NK-92 (cell line): ENCODE data around the gene PNMA6A.
"Not testable (repeated sequence)": the region's sequence is repeated elsewhere in the genome, so short reads cannot be mapped to it uniquely, and the experiment has no call there.

Experiments
- DNase-seq: peaks from one replicate; lab custom pipeline; 2025; ENCODE audit not compliant: unreplicated experiment; lab: John Stamatoyannopoulos, UW

PNMA6A gene

DNA sequence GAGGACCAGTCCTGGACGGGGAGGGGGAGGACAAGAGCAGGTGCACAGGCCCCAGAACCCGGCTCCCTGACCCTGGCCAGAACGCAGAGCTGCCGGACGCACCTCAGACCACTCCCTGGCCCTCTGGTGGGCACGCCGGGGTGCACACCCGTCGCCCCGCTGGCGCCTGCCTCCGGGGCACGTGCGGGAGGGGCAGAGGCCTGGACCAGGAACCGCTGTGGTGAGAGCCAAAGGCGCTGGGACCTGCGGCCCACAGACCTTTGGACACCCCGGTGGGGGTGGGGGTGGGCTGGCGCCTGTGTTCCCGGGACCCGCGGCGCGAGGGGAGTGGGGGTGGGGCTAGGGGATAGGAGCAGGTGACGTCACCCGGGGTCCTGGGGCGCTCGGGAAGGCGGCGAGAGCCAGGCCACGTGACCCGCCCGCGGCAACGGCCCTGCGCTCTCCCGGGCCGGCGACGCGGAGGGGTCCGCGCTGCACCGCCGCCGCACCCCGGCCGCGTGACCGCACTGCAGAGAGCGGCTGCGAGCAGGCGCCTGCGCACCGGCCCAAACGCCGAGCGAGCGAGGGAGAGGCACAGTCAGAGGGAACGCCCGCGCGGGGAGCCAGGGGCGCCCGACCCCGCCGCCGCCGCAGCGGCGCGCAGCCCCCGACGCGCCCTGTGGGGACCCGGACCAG, at the start of gene PNMA6A:
TSS of gene PNMA6A (plus strand) at position 546 of the 675 bp plus-strand sequence. CDS start 609 bp downstream, outside the sequence.
- DNase-seq = not testable (repeated sequence)

DNA sequence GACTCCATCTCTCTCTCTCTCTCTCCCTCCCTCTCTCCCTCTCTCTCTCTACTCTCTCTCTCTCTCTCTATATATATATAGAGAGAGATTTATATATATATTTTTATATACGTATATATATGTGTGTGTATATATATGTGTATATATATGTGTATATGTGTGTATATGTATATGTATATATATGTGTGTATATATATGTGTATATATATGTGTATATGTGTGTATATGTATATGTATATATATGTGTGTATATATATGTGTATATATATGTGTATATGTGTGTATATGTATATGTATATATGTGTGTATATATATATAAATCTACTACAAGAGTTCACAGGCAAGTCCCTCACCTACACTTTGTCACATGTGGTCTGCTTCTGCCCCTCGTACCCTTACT, 45.8 kb upstream of the PNMA6A start:
- not testable (repeated sequence) for DNase-seq

DNA sequence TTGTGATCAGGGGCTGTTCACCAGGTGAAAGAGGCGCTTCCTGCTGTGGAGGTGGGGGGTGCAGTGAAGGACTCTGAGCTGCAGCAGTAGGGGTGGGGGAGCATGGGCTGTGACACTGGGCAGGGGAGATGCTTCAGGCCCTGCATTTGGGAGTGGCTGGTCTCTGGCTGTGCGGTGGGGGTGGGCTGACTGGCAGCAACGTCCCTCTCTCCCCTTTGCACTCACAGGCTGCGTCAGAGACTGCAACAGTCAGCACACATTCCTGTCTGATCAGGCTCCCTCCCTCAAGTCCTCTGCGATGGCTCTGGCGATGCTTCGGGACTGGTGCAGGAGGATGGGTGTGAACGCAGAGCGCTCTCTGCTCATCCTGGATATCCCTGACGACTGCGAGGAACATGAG, 43.8 kb upstream of the PNMA6A start:
- DNase-seq = not testable (repeated sequence)

DNA sequence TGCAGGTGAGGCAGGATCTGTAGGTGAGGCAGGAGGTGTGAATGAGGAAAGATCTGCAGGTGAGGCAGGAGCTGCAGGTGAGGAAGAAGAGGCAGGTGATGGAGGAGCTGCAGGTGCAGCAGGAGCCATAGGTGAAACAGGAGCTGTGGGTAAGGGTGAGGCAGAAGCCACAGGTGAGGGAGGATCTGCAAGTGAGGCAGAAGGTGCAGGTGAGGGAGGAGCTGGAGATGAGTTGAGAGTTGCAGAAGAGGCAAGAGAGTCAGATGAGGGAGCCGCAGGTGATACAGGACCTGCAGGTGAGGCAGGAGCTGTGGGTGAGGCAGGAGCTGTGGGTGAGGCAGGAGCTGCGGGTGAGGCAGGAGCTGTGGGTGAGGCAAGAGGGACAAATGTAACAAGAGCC, 43.1 kb upstream of the PNMA6A start:
- no peak for DNase-seq

DNA sequence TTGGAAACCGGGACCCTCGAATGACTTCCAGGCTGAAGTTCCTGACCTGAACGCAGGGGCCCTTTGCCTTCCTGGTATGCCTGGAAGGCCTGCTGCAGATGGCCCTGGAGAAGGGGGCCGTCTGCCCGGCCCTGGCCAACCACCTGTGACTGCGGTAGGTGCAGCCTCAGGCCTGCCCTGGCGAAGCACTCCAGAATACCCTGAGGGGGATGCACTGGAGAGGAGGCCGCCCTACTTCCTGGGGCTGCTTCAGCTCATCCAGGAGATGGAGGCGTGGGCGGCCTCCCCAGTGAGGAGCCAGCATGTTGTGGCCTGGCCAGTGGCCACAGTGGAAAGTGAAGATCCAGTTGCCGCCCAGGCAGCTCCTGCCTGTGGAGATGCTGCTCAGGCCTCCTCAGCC, 42.4 kb upstream of the PNMA6A start:
- no peak for DNase-seq

DNA sequence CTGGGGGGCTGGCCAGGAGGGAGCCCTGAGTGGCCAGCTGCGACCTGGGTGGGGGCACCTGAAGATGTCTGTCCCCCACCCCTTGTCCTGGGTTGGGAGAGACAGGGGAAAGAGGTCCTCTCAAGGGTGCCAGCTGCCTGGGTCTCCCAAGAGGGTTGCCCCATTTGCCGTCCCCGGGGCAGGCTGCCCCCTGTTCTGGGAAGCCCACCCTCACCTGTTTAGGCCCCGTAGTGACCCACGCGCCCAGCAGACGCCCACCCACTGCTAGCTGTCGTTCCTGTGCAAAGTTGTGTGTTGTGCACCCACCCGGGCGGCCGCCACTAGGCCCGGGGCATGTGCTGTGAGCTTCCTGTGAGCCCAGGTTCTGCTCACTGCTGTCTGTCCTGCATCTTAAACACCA, 41.5 kb upstream of the PNMA6A start:
- DNase-seq = no peak

DNA sequence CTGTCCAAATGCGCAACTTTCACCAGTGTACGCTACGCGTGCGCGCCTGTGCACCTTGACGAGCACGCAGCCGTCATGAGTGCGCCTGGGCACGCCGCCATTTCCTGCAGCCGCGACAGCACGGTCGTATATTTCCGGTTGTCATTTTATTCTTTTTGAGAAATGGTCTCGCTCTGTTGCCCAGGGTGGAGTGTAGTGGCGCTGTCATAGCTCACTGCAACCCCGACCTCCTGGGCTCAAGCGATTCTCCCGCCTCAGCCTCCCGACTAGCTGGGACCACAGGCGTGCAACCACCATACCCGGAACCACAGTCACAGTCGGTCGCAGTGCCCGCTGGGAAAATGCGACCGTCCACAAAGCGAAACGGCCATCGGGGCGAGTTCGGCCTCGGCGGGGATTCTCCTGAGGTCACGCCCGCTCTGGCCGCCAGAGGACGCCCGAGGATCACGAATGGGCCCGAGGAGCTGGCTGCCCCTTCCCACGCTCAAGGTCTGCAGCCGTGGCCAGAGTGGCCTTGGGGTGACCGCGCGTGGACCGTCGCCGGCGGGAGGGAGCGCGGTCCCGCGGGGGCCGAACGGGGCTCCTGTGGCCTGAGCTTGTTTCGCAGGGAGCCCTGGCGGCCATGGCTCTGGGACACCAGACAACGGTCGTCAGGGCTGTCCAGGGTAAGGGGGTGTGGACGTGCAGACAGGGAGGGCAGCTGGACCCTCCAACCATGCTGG, 39.7 kb upstream of the PNMA6A start:
- DNase-seq = no peak

DNA sequence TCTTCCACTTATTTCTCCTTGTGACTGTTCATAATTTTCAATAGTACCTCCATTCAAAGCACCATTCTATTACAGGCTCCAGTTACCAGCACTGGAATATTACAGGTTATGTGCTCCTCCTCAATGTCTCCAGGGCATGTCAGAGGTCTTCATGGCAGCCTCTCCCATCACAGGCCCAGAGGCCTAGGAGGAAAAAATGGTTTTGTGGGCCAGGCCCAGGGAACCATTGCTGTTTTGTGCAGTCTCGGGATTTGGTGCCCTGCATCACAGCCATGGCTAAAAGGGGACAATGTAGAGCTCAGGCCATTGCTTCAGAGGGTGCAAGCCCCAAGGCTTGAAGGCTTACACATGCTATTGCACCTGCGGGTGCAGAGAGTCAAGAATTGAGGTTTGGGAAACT, 23.2 kb upstream of the PNMA6A start:
- DNase-seq = no peak

DNA sequence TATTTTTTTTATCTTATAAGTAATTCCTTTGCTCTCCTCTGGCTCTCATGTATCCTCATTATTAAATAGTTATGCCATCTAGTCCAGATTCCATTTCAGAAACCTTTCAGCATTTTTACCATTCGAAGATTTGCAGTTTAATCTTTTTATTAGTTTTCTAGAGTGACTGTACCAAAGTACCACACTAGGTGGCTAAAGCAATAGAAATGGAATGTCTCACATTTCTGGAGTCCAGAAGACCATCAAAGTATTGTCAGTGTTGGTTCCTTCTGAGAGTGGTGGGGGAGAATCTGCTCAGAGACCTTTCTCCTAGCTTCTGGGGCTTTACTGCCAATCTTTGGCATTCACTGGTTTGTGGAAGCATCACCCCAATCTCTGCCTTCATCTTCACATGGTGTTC, 19.7 kb upstream of the PNMA6A start:
- DNase-seq = no peak

DNA sequence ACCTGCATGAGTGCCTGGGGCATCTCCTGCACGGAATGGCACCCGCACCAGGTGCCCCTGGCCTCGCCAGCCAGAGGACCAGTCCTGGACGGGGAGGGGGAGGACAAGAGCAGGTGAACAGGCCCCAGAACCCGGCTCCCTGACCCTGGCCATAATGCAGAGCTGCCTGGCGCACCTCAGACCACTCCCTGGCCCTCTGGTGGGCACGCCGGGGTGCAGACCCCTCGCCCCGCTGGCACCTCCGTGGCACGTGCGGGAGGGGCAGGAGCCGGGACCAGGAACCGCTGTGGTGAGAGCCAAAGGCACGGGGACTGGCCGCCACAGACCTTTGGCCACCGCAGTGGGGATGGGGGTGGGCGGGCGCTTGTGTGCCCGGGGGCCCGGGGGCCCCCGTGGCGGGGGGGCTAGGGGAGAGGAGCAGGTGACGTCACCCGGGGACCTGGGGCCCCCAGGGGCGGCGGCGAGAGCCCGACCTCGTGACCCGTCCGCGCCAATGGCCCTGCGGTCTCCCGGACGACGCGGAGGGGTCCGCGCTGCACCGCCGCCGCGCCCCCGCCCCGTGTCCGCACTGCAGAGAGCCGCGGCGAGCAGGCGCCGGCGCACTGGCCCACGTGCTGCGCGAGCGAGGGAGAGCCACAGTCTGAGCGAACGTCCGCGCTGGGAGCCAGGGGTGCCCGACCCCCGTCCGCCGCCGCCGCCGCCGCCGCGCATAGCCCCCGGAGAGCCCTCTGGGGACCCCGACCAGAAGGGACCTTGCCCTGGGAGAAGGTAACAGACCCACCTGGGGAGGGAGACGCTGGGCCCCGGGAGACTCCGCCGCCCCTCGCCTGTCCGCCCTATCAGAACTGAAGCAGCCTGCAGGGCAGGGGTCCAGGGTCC, 16.1 kb upstream of the PNMA6A start, which contains the start of gene PNMA3:
TSS of gene PNMA3 (plus strand) at position 600 of the 879 bp plus-strand sequence. CDS start 586 bp downstream, outside the sequence.
- DNase-seq = no peak

DNA sequence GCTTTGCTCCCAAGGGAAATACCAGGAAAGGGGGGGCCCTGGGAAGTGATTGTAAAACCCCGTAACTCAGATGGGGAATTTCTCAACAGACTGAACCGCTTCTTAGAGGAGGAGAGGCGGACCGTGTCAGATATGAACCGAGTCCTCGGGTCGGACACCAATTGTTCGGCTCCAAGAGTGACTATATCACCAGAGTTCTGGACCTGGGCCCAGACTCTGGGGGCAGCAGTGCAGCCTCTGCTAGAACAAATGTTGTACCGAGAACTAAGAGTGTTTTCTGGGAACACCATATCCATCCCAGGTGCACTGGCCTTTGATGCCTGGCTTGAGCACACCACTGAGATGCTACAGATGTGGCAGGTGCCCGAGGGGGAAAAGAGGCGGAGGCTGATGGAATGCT, 15.0 kb upstream of the PNMA6A start:
- no peak for DNase-seq

DNA sequence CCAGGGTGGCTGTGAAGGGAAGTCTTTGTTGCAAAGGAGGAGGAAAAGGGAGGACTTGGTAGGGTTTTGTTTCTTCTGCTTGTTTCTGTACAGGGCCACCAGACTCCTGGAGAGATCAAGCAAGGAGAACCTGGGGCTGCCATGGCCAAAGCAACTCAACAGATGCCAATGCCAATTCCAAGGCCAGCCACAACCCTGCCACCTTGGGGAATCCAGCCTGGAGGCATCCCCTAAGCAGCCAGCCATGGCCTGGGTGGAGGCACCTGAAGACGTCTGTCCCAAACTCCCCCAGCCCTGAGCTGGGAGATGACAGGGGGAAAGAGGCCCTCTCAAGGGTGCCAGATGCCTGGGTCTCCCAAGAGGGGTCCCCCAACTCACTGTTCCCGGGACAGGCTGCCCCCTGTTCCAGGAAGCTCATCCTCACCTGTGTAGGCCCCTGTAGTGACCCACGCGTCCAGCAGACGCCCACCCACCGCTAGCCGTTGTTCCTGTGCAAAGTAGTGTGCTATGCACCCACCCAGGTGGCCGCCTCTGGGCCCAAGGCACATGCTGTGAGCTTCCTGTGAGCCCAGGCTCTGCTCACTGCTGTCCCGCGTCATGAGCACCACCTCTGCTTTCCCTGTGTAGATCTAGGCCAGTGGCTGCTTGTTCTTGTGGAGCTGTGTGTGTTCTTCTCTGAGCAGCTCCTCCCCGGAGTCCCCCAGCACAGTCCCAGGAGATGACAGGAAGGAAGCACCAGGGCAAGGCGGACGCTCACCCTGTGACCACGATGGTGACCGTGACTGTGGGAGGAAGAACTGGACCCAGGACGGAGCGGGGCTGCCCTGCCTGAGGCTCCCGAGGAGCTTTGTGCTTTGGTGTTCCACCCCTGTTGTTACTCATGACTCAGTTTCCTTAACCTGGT, 12.8 kb upstream of the PNMA6A start:
- DNase-seq = no peak

DNA sequence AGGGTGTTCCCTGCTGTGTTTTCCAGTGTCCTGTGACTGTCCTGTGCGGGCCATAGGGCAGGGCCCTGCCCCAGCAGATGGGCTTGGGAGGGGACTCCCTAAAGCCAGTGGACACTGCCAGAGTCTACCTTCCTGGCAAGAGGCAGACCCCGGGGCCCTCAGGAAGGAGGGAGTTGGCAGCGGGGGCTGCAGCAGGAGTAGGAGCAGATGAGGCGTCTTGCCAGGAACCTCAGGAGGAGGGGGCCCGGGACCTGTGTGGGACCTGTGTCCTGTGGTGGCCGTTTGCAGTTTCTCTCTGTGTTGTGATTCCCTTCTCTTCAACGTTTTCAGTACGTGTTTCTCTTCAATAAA, 12.2 kb upstream of the PNMA6A start:
- DNase-seq = no peak

DNA sequence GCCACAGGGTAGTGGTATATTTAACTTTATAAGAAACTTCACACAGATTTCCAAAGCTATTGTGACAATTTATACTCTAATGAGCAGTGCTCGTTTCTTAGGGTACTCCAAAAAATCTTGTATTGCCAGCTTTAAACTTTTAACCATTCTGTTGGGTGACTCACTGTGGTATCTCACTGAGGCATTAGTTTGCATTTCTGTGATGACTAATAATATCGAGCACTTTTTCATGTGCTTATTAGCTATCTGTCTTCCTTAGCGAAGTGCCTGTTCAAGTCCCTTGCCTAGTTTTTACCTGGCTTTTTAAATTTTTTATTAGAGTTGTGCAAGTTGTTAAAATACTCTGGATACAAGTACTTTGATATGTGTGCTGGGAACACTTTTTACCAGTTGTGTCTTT, 10.5 kb upstream of the PNMA6A start:
- DNase-seq = no peak

DNA sequence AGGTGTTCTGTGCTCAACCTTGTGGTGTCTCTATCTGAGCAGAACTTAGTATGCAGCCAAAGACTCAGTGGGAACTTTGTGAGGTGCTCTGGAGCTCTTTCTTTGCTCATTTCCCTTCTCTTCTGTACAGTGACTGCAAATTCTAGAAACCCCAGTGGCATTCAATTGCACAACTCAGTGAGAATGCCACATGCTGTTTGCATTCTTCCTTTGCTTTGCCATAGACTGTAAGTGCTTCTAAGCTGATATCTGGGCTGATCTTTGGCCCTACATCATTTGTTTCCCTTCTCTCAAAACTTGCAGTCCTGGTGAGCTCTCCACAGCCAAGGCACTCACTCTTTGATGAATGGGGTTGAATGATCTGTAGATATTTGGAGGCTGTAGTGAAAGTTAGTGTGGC, 8.9 kb upstream of the PNMA6A start:
- DNase-seq = no peak

DNA sequence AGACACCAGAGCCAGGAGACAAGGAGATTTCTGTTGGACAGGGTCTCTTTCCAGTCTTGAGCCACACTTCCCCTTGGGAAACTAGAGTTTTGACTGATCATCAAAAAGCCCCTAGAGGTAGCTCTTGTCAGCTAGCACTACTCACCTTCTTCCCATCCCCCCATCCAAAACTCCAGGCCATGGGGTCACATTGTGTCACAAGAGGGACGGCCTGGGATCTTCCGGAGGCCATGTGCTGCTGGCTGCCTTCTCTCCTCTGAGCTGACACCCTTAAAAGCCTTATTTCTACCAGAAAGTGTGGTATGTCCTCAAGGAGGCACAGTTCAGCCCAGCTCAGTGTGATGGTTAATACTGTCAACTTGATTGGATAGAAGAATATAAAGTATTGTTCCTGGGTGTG, 8.2 kb upstream of the PNMA6A start:
- DNase-seq = no peak

DNA sequence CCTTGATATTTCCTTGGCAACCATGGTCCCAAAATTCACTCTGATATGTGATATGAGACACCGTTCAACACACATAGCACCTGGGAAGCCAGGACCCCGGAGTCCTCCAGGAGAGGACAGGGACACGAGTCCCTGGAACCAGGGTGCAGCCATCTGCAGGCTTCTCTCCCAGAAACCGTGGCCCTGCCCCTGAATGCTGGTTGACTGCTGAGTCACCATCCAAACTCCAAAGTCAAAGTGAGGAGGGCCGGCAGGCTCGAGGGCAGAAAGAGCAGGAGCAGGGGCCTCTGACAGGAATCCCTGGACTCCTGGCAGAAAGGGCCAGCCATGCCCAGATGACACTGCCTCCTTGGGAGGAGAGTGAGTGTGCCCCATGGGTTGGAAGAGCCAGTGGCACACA, 6.9 kb upstream of the PNMA6A start:
- DNase-seq = no peak

DNA sequence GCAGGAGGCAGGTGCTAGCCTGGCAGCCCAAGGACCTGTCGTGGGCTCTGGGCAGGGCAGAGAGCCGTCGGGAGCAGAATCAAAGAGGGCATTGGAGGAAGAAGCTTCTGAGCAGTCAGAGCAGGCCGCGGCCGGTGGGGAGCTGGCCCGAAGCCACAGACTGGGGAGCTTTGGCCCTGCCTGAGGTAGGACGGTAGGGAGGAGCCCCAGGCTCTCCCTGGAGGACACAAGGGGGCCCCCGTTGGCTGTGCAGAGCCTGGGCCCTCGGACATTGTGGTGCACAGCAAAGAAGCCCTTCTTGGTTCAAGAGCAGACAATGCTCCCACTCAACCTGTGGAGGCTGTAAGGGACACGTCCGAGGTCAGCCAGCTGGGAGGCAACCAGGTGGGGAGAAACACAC, 5.9 kb upstream of the PNMA6A start:
- not testable (repeated sequence) for DNase-seq

DNA sequence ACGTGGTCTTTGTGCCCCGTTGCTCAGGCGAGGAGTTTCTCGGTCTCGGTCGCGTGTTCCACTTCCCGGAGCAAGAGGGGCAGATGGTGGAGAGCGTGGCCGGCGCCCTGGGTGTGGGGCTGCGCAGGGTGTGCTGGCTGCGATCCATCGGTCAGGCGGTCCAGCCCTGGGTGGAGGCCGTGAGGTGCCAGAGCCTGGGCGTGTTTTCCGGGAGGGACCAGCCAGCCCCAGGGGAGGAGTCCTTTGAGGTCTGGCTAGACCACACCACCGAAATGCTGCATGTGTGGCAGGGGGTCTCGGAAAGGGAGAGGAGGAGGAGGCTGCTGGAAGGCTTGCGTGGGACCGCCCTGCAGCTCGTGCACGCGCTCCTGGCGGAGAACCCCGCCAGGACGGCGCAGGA, 1.1 kb downstream of the PNMA6A start:
- DNase-seq = not testable (repeated sequence)

DNA sequence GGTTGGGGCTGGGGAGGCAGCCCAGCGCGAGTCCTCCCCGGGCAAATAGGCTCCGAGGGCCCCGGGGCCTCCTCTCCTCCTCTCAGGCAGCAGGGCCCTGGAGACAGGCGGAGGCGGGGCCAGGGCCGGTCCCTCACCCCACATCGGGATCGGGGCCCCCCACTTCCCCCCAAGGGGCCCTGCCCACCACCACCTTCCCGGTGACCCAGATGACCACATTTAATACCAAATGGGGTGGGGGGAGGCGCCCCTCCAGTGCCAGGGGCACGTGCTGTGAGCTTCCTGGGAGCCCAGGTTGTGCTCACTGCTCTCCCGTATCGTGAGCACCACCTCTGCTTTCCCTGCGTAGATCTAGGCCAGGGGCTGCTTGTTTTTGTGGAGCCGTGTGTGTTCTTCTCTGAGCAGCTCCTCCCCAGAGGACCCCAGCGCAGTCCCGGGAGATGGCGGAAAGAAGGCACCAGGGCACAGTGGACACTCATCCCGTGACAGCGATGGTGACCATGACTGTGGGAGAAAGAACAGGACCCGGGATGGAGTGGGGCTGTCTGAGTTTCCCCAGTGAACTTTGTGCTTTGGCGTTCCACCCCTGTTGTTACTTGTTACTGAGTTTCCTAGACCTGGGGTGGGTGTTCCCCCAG, 2.1 kb downstream of the PNMA6A start:
- DNase-seq = no peak
